A673 (cell line): ENCODE results near the gene ZNF219. TPM values are rescaled to one million over a fixed set of nuclear protein-coding genes. Genes with fewer than 3 reads are reported as not detected.

Experiments
- BruUV-seq: library from RNA; stranded (reverse); fragments of 400-500 nt; replicated peaks from 2 replicates; lab custom pipeline; 2021; lab: Mats Ljungman, UMichigan
- CTCF ChIA-PET: fragments of 300-600 bp; sonication (Branson Sonifier 250); formaldehyde crosslinking; loops from one replicate; lab custom pipeline; 2022; ENCODE audit warnings: antibody characterized with exemption; lab: Charles Lee
- POLR2A ChIA-PET: fragments of 300-600 bp; sonication (Branson Sonifier 250); formaldehyde crosslinking; loops from one replicate; lab custom pipeline; 2022; ENCODE audit warnings: antibody characterized with exemption; ENCODE audit not compliant: low non-redundant PET; lab: Charles Lee
- DNase-seq: peaks from one replicate; pipeline ENCODE4 v3.0.0-alpha.2; 2015; ENCODE audit warnings: low spot score
- H3K27ac ChIP-seq: fragments of 200-600 bp; sonication (generic); 2 replicates; pipeline ENCODE4 v1.5.1; 2016; ENCODE audit warnings: mixed run types, low read depth, mild to moderate bottlenecking, mixed read lengths, antibody characterized with exemption, low read length; ENCODE audit not compliant: poor library complexity, severe bottlenecking
- H3K27me3 ChIP-seq: fragments of 200-600 bp; sonication (generic); replicated peaks from 2 replicates; pipeline ENCODE4 v1.6.1; 2017; ENCODE audit warnings: mixed run types, low read depth, mild to moderate bottlenecking, mixed read lengths, antibody characterized with exemption, low read length; ENCODE audit not compliant: insufficient read depth, poor library complexity
- H3K36me3 ChIP-seq: fragments of 200-600 bp; sonication (generic); 2 replicates; pipeline ENCODE4 v1.6.1; 2016; ENCODE audit warnings: mixed run types, mild to moderate bottlenecking, mixed read lengths, antibody characterized with exemption, low read length; ENCODE audit not compliant: insufficient read depth, poor library complexity, severe bottlenecking
- H3K4me1 ChIP-seq: fragments of 200-600 bp; sonication (generic); 2 replicates; pipeline ENCODE4 v1.6.1; 2017; ENCODE audit warnings: mixed run types, mild to moderate bottlenecking, mixed read lengths, antibody characterized with exemption, low read length; ENCODE audit not compliant: insufficient read depth, poor library complexity, severe bottlenecking
- H3K4me3 ChIP-seq: fragments of 200-600 bp; sonication (generic); 2 replicates; pipeline ENCODE4 v1.5.1; 2016; ENCODE audit warnings: low read depth, mixed run types, mild to moderate bottlenecking, mixed read lengths, low read length; ENCODE audit not compliant: poor library complexity, severe bottlenecking
- H3K9me3 ChIP-seq: fragments of 200-600 bp; sonication (generic); 2 replicates; pipeline ENCODE4 v1.6.1; 2016; ENCODE audit warnings: mixed run types, low read depth, mild to moderate bottlenecking, mixed read lengths, antibody characterized with exemption, low read length; ENCODE audit not compliant: poor library complexity, severe bottlenecking
- CTCF ChIP-seq: fragments of 300-800, 200-600 bp; sonication (generic); conservative IDR thresholded peaks from 2 replicates; pipeline ENCODE4 v1.5.1; 2017; ENCODE audit warnings: low read depth, mild to moderate bottlenecking, antibody characterized with exemption, low read length, moderate library complexity, mixed read lengths
- EZH2 ChIP-seq: fragments of 200-600 bp; sonication (generic); IDR thresholded peaks from 2 replicates; pipeline ENCODE4 v1.6.1; 2017; ENCODE audit warnings: borderline replicate concordance, low read depth, mild to moderate bottlenecking, mixed read lengths, antibody characterized with exemption, low read length; ENCODE audit not compliant: poor library complexity, severe bottlenecking
- intact Hi-C: fragments of 100-400 bp; cut with micrococcal nuclease; formaldehyde crosslinking; loops from one replicate; pipeline ENCODE4 v1.10.0; 2022; ENCODE audit not compliant: unreplicated experiment
- total RNA-seq: library from RNA; stranded (reverse); gene quantifications from 2 replicates; pipeline ENCODE4 v1.2.3, GENCODE V29; 2021

ZNF219 gene
- total RNA-seq, 1 experiment from 2014 or later, result 84.6 TPM

- no peaks in the 10 kb centered on the region for H3K27me3 ChIP-seq
- peaks cover 68% of the 10 kb centered on the region for H3K36me3 ChIP-seq
- no peak overlapping the region for H3K4me3 ChIP-seq
- no peak for TF ChIP-seq CTCF
- no peak for TF ChIP-seq EZH2
- BruUV-seq, result no TSS peak
- ChIA-PET POLR2A (interaction anchor here (0.5 kb wide), 1 partner anchor 19 kb away, joined by 6 read pairs; no protein-coding TSS in a partner anchor), CTCF (interaction anchor here (0.6 to 2.4 kb wide), 7 partner anchors 13 to 24 kb away, joined by 3 to 24 read pairs (median 6); partner anchors contain the start of gene ARHGEF40)
- no peaks in the 10 kb centered on the region for H3K9me3 ChIP-seq
- intact Hi-C loops, result no loop called here
- no peak for DNase-seq
- peaks cover 34% of the 10 kb centered on the region for H3K4me1 ChIP-seq
- peak overlapping the region; percentile 35 for H3K27ac ChIP-seq
Observed at GRCh38 chr14:21090940-21091663, 7.4 kb downstream of the ZNF219 start.

GRCh38 chr14:21090194-21090939 lies 8.1 kb downstream of the ZNF219 start:
- no peak overlapping the region for H3K4me3 ChIP-seq
- H3K4me1 ChIP-seq, result peaks cover 29% of the 10 kb centered on the region
- peak; percentile 70 for DNase-seq
- no TSS peak for BruUV-seq
- TF ChIP-seq CTCF, result peak; percentile 75
- no peak for TF ChIP-seq EZH2
- H3K27ac ChIP-seq, result peak overlapping the region; percentile 35
- peaks cover 76% of the 10 kb centered on the region for H3K36me3 ChIP-seq
- no peaks in the 10 kb centered on the region for H3K27me3 ChIP-seq
- ChIA-PET CTCF (interaction anchor here (0.6 to 1.8 kb wide), 5 partner anchors 14 to 23 kb away, joined by 3 to 10 read pairs (median 4); partner anchors contain the start of gene ARHGEF40), POLR2A (interaction anchor here (0.5 kb wide), 1 partner anchor 19 kb away, joined by 6 read pairs; no protein-coding TSS in a partner anchor)
- H3K9me3 ChIP-seq, result no peaks in the 10 kb centered on the region
- intact Hi-C loops, result no loop called here

- Histone ChIP-seq H3K36me3 (peaks cover 81% of the 10 kb centered on the region), H3K9me3 (no peaks in the 10 kb centered on the region), H3K4me1 (peaks cover 24% of the 10 kb centered on the region), H3K27ac (no peak overlapping the region), H3K27me3 (no peaks in the 10 kb centered on the region), H3K4me3 (no peak overlapping the region)
- no peak for TF ChIP-seq CTCF
- intact Hi-C loops, result no loop called here
- CTCF ChIA-PET, result interaction anchor here (1.0 to 1.8 kb wide), 4 partner anchors 19 to 75 kb away, joined by 3 to 10 read pairs (median 5); partner anchors contain the start of gene ARHGEF40
- no peak for DNase-seq
- POLR2A ChIA-PET, result no interaction called here
- BruUV-seq, result no TSS peak
Observed at GRCh38 chr14:21089877-21090193, 8.6 kb downstream of the ZNF219 start.
